ENCODE measurements around the gene OR2T3.
"Not testable (repeated sequence)": the region's sequence is repeated elsewhere in the genome, so short reads cannot be mapped to it uniquely, and the experiment has no call there.

The OR2T3 gene

GRCh38 chr1:248472111-248472510, 1.0 kb upstream of the OR2T3 start:
- not testable (repeated sequence) for DNase-seq (ENCODE audit: low spot score)

DNA sequence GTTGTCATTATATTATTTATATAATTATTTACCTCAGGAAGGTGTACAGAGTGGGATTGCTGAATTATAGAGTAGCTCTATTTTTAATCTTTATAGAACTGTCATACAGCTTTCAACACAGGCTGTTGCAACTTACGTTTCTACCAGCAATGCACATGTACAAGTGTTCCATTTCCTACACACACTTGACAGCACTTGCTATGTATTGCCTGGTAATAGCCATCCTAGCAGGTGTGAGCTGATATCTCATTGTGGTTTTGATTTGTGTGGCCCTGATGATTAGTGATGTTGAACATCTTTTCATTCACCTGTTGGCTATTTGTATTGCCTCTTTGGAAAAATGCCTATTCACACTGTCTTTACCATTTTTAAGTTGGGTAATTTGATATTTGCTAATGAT, 2.5 kb downstream of the OR2T3 start:
- DNase-seq (ENCODE audit: low spot score), result not testable (repeated sequence)

GRCh38 chr1:248481686-248482579, 8.8 kb downstream of the OR2T3 start:
- not testable (repeated sequence) for DNase-seq (ENCODE audit: low spot score)

GRCh38 chr1:248488289-248488688, 15.1 kb downstream of the OR2T3 start, which contains the start of gene OR2T5:
Gene OR2T5 (plus strand): TSS chr1:248488589. CDS start chr1:248488589, 0 bp downstream.
- DNase-seq (ENCODE audit: low spot score), result not testable (repeated sequence)

DNA sequence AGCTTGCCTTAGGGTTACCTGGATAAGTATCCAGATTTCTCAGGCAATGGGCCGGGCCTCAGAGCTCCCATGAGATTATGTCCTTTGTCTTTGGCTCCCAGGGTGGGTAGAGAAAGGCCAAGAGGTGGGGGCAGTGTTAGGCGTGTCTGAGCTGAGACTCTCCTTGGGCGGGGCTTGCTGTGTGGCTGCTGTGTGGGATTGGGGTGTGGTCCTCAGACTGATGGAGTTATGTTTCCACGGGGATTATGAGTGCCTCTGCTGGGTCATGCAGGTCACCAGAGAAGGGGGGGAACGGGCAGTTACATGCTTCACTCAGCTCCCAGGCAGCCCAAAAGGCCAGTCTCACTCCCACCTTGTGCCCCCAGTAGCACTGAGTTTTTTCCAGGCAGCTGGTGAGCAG, 23.5 kb downstream of the OR2T3 start:
- not testable (repeated sequence) for DNase-seq (ENCODE audit: low spot score)

- not testable (repeated sequence) for DNase-seq (ENCODE audit: low spot score)
Observed at GRCh38 chr1:248500305-248501035, 27.3 kb downstream of the OR2T3 start.

GRCh38 chr1:248507773-248508172, 34.6 kb downstream of the OR2T3 start, which contains the start of gene OR2G6:
Gene OR2G6 (plus strand): TSS chr1:248508073. CDS start chr1:248521647, 13,574 bp downstream.
- not testable (repeated sequence) for DNase-seq (ENCODE audit: low spot score)

GRCh38 chr1:248510217-248510616, 37.1 kb downstream of the OR2T3 start:
- DNase-seq (ENCODE audit: low spot score), result not testable (repeated sequence)

- no peak for DNase-seq (ENCODE audit: low spot score)
Observed at GRCh38 chr1:248521856-248522255, 48.7 kb downstream of the OR2T3 start.
